ENCODE data around the gene SLC38A5.

DNA sequence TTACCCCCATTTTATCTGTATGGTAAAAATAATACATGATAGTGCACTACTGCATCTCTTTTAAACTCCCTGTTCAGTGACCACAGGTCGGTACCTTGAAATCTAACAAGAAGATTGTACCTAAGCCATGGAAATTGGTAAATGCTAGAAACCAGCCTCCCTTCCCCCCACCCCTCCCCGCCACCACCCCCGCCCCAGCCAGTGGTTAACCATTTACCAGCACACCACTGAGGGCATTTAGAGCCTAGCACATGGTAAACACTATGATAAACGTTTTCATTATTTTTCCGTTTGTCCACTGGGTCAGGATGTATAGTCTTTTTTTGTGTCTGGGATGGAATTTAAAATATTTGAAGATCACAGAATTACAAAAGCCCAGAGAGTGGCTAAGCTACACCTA is 5.2 kb upstream of the SLC38A5 start:
- TF ChIP-seq, protein P1, sequence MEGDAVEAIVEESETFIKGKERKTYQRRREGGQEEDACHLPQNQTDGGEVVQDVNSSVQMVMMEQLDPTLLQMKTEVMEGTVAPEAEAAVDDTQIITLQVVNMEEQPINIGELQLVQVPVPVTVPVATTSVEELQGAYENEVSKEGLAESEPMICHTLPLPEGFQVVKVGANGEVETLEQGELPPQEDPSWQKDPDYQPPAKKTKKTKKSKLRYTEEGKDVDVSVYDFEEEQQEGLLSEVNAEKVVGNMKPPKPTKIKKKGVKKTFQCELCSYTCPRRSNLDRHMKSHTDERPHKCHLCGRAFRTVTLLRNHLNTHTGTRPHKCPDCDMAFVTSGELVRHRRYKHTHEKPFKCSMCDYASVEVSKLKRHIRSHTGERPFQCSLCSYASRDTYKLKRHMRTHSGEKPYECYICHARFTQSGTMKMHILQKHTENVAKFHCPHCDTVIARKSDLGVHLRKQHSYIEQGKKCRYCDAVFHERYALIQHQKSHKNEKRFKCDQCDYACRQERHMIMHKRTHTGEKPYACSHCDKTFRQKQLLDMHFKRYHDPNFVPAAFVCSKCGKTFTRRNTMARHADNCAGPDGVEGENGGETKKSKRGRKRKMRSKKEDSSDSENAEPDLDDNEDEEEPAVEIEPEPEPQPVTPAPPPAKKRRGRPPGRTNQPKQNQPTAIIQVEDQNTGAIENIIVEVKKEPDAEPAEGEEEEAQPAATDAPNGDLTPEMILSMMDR (IDR thresholded peaks at IDR 0.05; ENCODE audit: low read length), result no peak
- no peak for TF ChIP-seq EZH2 (IDR thresholded peaks at IDR 0.05; ENCODE audit: borderline replicate concordance, low read length)
